PC-9 (cell line): Measurements from ENCODE around the gene ANKS6. TPM values are rescaled to one million over a fixed set of nuclear protein-coding genes. Genes with fewer than 3 reads are reported as not detected.

ENCODE experiments used
- BruUV-seq: library from RNA; stranded (reverse); fragments of 400-500 nt; replicated peaks from 2 replicates; lab custom pipeline; 2021; lab: Mats Ljungman, UMichigan
- CTCF ChIA-PET: fragments of 300-600 bp; sonication (Branson Sonifier 250); formaldehyde crosslinking; loops from one replicate; lab custom pipeline; 2022; ENCODE audit warnings: antibody characterized with exemption; lab: Charles Lee
- POLR2A ChIA-PET: fragments of 300-600 bp; sonication (Branson Sonifier 250); formaldehyde crosslinking; loops from one replicate; lab custom pipeline; 2022; ENCODE audit warnings: antibody characterized with exemption; ENCODE audit not compliant: unreplicated experiment; lab: Charles Lee
- DNase-seq, 2 experiments: peaks; one replicate each; pipeline versions ENCODE4 v3.0.0 to v3.0.0-alpha.2; 2015 to 2022; ENCODE audit warnings: mixed read lengths in 1 of 2
- H2AFZ ChIP-seq: fragments of 200-600 bp; sonication (generic); 2 replicates; pipeline ENCODE4 v1.8.1; 2017; ENCODE audit warnings: antibody characterized with exemption
- H3F3A ChIP-seq: fragments of 200-600 bp; sonication (generic); 2 replicates; pipeline ENCODE4 v1.8.1; 2017; ENCODE audit warnings: antibody characterized with exemption, mild to moderate bottlenecking, low read depth; ENCODE audit not compliant: insufficient read depth
- H3K27ac ChIP-seq: fragments of 200-600 bp; sonication (generic); 2 replicates; pipeline ENCODE4 v1.6.1; 2016; ENCODE audit warnings: mixed run types
- H3K27me3 ChIP-seq: fragments of 200-600 bp; sonication (generic); 2 replicates; pipeline ENCODE4 v1.6.1; 2016; ENCODE audit warnings: low read depth, mixed run types; ENCODE audit not compliant: insufficient read depth
- H3K36me3 ChIP-seq: fragments of 200-600 bp; sonication (generic); 2 replicates; pipeline ENCODE4 v1.6.1; 2016; ENCODE audit warnings: low read depth, mixed run types
- H3K4me1 ChIP-seq: fragments of 200-600 bp; sonication (generic); replicated peaks from 2 replicates; pipeline ENCODE4 v1.6.1; 2016; ENCODE audit warnings: mixed run types; ENCODE audit not compliant: insufficient read depth
- H3K4me2 ChIP-seq: fragments of 200-600 bp; sonication (generic); 2 replicates; pipeline ENCODE4 v1.6.1; 2017; ENCODE audit warnings: mixed run types
- H3K4me3 ChIP-seq: fragments of 200-600 bp; sonication (generic); 2 replicates; pipeline ENCODE4 v1.6.1; 2016; ENCODE audit warnings: mixed run types
- H3K79me2 ChIP-seq: fragments of 200-600 bp; sonication (generic); 2 replicates; pipeline ENCODE4 v1.6.1; 2017; ENCODE audit warnings: low read depth, mixed run types
- H3K9me2 ChIP-seq: fragments of 200-600 bp; sonication (generic); 2 replicates; pipeline ENCODE4 v1.8.1; 2017; ENCODE audit warnings: mild to moderate bottlenecking; ENCODE audit not compliant: insufficient read depth
- H3K9me3 ChIP-seq: fragments of 200-600 bp; sonication (generic); 2 replicates; pipeline ENCODE4 v1.8.1; 2016; ENCODE audit warnings: low read depth; ENCODE audit not compliant: insufficient read depth
- H4K20me1 ChIP-seq: fragments of 200-600 bp; sonication (generic); 2 replicates; pipeline ENCODE4 v1.8.1; 2017; ENCODE audit not compliant: insufficient read depth
- CTCF ChIP-seq: fragments of 200-600 bp; sonication (generic); conservative IDR thresholded peaks from 2 replicates; pipeline ENCODE4 v1.6.1; 2017; ENCODE audit warnings: mixed run types, antibody characterized with exemption, mild to moderate bottlenecking, moderate library complexity
- EZH2 ChIP-seq: fragments of 200-600 bp; sonication (generic); IDR thresholded peaks from 2 replicates; pipeline ENCODE4 v1.8.0; 2017; ENCODE audit warnings: antibody characterized with exemption, low read depth
- intact Hi-C: fragments of 100-400 bp; cut with micrococcal nuclease; formaldehyde crosslinking; loops from one replicate; pipeline ENCODE4 v1.10.0; 2022; ENCODE audit not compliant: unreplicated experiment
- total RNA-seq: library from RNA; stranded (reverse); gene quantifications from 2 replicates; pipeline ENCODE4 v1.2.3, GENCODE V29; 2021

ANKS6 gene
- total RNA-seq, 1 experiment from 2014 or later: 74.7 TPM

GRCh38 chr9:98783518-98784226, 12.7 kb downstream of the ANKS6 start:
- H2AFZ ChIP-seq: no peak overlapping the region
- TF ChIP-seq CTCF (no peak), EZH2 (no peak)
- no peaks in the 10 kb centered on the region for H4K20me1 ChIP-seq
- BruUV-seq: no TSS peak
- no peaks in the 10 kb centered on the region for H3K9me3 ChIP-seq
- H3K27me3 ChIP-seq: no peaks in the 10 kb centered on the region
- peaks cover 36% of the 10 kb centered on the region for H3F3A ChIP-seq
- H3K4me3 ChIP-seq: no peak overlapping the region
- no peaks in the 10 kb centered on the region for H3K9me2 ChIP-seq
- CTCF ChIA-PET: no interaction called here
- POLR2A ChIA-PET: no interaction called here
- H3K36me3 ChIP-seq: peaks cover 23% of the 10 kb centered on the region; the same call in 1 of the 2 replicates
- peaks cover 52% of the 10 kb centered on the region for H3K4me1 ChIP-seq
- H3K4me2 ChIP-seq: no peak overlapping the region
- intact Hi-C loops: no loop called here
- peak overlapping the region; percentile 88 for H3K27ac ChIP-seq
- DNase-seq: no peak
- H3K79me2 ChIP-seq: peaks cover 16% of the 10 kb centered on the region; the same call in 1 of the 2 replicates

- CTCF ChIA-PET: no interaction called here
- POLR2A ChIA-PET: interaction anchor here (0.6 to 0.8 kb wide), 4 partner anchors 10 to 530 kb away, joined by 3 to 9 read pairs (median 6); no protein-coding TSS in a partner anchor
- no TSS peak for BruUV-seq
- no peak overlapping the region for H2AFZ ChIP-seq
- H3K36me3 ChIP-seq: peaks cover 20% of the 10 kb centered on the region; the same call in 1 of the 2 replicates
- H3K9me2 ChIP-seq: no peaks in the 10 kb centered on the region
- H3K9me3 ChIP-seq: no peaks in the 10 kb centered on the region
- DNase-seq: peak; percentile 88 to 98
- no peak overlapping the region for H3K4me3 ChIP-seq
- no peaks in the 10 kb centered on the region for H4K20me1 ChIP-seq
- H3K4me2 ChIP-seq: peak overlapping the region; percentile 70
- intact Hi-C loops: loop anchor here (1.0 kb wide), 1 partner anchor 10 kb away; no protein-coding TSS in a partner anchor
- H3K4me1 ChIP-seq: peaks cover 43% of the 10 kb centered on the region
- H3K27ac ChIP-seq: peak overlapping the region; percentile 88
- TF ChIP-seq CTCF: no peak
- no peak for TF ChIP-seq EZH2
- H3F3A ChIP-seq: peaks cover 39% of the 10 kb centered on the region
- H3K27me3 ChIP-seq: no peaks in the 10 kb centered on the region
- 0 out of 2 replicates have a peak, but pooled peaks cover 8% of the 10 kb centered on the region for H3K79me2 ChIP-seq
These were observed 14.6 kb downstream of the ANKS6 start for GRCh38 chr9:98781588-98782383.

- Histone ChIP-seq H3F3A (peaks cover 42% of the 10 kb centered on the region), H3K27me3 (no peaks in the 10 kb centered on the region), H3K27ac (no peak overlapping the region), H3K4me3 (no peak overlapping the region), H3K4me1 (peaks cover 48% of the 10 kb centered on the region), H2AFZ (no peak overlapping the region), H3K4me2 (no peak overlapping the region), H4K20me1 (no peaks in the 10 kb centered on the region), H3K9me2 (no peaks in the 10 kb centered on the region), H3K9me3 (no peaks in the 10 kb centered on the region), H3K79me2 (0 out of 2 replicates have a peak, but pooled peaks cover 2% of the 10 kb centered on the region), H3K36me3 (peaks cover 18% of the 10 kb centered on the region; the same call in 1 of the 2 replicates)
- intact Hi-C loops: no loop called here
- DNase-seq: no peak
- TF ChIP-seq CTCF (no peak), EZH2 (no peak)
- CTCF ChIA-PET: no interaction called here
- BruUV-seq: no TSS peak
- POLR2A ChIA-PET: interaction anchor here (0.7 kb wide), 2 partner anchors 11 to 1013 kb away, joined by 5 to 10 read pairs; no protein-coding TSS in a partner anchor
These were observed 16.2 kb downstream of the ANKS6 start for GRCh38 chr9:98780059-98780749.
